HG03159 (cell line): ENCODE results near the gene TDRD9.

ENCODE experiments used
- ATAC-seq: cut with Tn5 transposase; IDR thresholded peaks from one replicate; pipeline ENCODE4 v1.9.1; 2021; ENCODE audit warnings: mild to moderate bottlenecking, moderate library complexity; ENCODE audit not compliant: unreplicated experiment

The TDRD9 gene

GRCh38 chr14:104100171-104101085, 172.2 kb downstream of the TDRD9 start:
- ATAC-seq = no peak

- ATAC-seq = no peak
Measured at GRCh38 chr14:104101086-104101621, 172.9 kb downstream of the TDRD9 start.

- no peak for ATAC-seq
Measured at GRCh38 chr14:104101651-104102281, 173.5 kb downstream of the TDRD9 start.
